ENCODE data around the gene ANKRD35.
"Not testable (repeated sequence)": the region's sequence is repeated elsewhere in the genome, so short reads cannot be mapped to it uniquely, and the experiment has no call there.

The ANKRD35 gene

DNA sequence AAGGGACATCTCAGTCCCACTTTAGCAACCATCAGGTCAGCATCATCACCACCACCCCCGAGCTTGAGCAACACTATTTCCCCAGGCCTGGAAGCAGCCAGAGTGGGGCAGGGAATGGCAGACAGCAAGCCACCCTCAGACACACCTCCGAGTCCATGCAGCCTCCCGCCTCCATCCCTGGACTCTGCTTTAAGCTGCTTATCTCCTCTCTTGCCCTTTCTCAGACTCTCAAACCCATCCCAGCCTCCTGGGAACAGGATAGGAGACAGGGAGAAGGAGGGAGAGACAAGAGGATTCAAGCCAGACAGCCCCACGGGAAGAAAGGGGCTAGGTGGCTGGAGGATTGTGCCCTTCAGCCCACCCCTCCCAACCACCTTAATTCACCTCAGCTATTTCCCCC is 28.5 kb downstream of the ANKRD35 start:
- DNase-seq, result no peak

DNA sequence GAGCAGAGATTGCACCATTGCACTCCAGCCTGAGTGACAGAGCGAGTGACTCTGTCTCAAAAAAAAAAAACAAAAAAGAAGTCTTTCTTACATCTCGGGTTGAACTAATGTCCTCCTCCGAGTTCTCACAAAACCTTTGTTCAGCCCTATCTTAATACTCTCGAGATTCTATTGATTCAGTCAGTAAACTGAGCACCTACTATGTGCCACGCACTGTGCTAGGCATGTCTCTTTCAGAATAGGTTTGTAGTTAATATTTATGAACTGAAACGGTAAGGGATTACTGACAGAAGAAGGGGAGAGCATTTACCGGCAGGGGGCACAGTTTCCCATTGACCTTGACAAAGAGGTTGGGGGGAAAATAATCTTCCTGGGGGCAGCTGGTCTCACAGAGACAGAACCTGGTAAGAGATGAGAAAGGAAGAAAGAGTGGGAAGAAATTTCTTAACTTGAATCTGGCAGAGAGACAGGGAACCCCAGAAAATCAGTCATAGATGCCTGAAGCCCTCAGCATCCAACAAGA is 30.2 kb downstream of the ANKRD35 start:
- no peak for DNase-seq

DNA sequence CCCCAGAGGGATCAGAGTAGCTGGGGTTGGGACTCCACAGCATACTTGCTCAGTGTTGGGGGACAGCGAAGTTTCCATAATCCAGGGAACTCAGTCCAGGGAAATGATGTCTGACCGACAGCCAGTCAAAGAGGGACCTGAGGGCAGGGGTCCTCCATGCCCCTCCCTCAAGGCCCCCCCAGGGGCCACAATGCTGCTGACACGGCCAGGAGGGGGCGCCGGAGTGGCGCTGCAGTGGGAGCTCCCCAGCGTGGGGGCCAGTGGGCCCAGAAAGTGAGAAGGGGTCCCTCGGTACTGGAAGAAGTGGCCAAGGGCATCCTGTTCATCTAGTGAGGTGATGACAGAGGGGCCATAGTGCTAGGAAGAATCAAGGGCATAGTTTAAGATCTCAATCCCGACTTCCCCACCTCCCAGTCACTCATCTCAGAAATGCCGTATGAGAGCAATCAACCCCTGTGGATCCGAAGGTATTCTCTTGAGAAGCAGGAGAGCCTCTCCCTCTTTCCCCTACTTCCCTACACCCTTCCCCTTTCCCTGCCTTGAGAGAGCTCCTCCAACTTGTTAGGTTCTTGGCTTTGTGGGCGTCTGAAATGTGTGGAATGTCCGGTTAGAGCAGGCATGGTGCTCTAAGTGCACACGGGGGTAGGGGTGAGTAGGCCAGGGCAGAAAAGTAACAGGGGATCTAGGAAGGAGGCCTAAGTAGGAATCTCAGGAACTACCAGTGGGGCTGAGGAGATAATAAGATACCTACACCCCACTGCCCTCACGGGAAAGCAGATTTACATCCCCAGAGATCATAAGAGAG is 36.1 kb downstream of the ANKRD35 start:
- DNase-seq, result no peak

DNA sequence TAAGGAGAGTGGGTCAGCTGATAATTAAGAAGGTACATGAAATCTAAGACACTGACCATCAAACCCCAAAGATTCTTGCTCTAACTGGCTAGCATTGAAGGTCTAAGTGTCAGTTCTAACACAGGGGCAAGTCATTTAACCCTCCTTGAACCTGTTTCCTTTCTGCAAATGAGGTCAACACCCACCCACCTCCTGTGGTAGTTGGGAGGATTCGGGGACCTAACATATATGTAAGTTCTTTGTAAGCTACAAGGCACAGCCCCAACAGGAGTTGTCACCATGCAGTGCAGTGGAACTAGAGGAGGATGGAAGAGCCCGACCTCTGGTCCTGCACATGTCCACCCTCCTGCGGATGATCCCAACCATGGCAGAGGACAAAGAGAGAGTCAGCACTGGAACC is 37.8 kb downstream of the ANKRD35 start:
- no peak for DNase-seq

DNA sequence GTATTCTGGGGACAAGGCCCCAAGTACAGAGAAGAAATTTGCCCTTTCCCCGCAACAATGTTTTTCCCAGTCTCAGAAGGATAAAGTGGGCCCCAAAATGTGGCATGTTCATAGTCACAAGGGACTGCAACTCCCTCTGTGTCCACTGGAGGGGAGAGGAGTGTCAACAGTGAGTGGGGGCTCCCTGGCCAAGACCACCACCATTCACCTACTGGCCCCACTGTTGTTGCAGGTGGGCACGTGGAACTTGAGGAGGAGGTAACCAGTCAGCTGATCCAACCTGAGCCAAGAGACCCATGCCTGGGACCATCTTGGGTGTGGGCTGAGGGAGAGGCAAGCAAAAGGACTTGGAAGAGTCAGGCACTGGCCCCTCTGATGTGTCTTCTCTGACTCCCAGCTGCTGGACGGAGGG is 39.5 kb downstream of the ANKRD35 start:
- DNase-seq, result no peak

DNA sequence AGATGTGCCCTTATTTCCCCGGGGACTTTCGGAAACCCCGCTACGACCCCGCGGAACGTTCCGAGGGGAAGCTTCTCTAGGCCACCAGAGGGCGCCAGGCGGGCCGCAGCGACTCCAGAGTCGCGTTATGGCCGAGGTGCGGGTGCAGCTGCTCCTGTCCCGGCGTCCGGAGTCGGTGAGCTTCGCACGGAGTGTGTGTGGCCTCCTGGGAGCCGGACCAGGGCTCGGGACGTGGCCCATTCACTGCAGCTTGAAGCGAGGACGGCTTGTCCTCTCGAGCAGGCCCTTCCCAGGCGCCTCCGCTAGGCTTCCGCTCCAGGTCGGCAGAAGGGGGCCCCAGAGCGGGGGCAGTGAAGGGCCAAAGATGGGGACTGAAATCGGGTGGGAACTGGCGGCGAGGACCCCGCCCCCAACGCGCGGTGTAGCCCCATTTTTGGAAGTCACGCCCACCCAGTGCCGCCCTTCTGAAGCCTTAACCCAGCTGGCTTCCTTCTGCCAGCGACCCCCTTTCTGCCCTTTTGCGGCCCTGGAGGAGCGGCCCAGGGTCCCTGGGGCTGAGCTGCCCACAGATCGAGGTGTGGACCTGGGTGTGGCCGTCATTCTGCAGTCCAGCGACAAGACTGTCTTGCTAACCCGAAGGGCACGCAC is 40.0 kb downstream of the ANKRD35 start, which contains the start of gene NUDT17:
NUDT17 (plus strand) TSS at position 117 of the 648 bp plus-strand sequence; CDS start at position 128, 11 bp downstream.
- DNase-seq, result peak; percentile 55

DNA sequence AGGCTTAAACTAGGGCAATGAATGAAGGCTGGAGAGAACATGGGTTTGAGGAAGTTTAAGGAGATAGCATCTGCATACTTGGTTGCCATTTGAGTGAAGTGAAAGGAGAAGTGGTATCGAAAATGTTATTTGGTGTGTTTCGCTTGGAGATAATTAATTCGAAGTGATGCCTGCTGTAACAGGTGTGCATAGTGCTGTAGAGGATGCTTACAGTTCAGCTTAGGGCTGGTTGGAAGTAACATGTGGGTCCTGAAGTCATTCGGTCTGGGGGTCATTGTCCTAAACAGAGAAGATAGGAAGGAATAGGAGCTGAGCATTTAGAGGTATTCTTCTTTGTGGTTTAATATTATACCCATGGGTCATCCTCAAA is 40.5 kb downstream of the ANKRD35 start:
- no peak for DNase-seq

DNA sequence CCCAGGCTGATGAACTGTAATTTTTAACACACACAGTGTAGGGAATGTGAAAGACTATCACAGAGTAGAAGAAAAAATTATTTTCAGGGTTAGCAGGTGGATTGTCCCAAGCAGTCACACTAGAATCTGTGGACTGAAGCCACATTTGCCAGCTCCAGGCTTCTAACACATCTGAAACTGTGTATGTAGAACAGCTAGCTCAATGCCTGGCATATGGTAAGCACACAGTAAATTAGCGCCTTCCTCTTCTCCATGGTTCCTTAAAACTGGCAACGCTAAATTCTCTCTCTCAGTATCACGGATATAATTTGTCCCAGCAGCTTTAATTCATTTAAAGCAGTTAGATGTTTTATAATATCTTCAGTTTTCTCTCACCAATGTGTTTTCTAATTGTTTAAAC is 42.6 kb downstream of the ANKRD35 start:
- no peak for DNase-seq

DNA sequence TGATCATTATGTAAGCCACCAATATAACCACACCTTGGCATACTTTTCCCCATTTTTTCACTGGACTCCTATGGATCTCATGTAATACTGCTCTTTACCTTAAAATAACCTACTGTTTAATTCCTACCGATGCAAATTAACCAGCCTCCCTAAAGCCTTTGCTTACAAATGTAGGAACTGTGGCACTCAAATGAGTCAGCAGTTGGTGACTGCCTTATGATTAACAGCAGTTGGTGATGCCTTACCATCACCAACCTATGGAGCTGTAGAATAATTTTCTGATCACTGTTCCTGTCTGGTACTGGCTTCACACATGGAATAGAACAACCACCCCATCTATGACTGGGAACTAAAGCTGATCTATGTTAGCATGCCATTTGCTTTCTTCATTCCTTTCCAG is 48.0 kb downstream of the ANKRD35 start:
- no peak for DNase-seq

DNA sequence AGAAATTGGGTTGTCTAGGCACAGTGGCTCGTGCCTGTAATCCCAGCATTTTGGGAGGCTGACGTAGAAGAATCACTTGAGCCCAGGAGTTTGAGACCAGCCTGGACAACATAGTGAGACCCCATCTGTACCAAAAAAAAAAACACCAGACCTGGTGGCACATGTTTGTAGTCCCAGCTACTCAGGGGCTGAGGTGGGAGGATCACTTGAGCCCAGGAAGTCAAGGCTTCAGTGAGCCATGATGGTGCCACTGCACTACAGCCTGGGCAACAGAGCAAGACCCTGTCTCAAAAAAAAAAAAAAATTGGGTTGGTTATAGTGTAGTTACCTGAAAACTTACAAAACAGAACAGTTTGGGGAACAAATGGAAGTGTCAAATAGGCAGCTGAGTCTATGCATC is 54.9 kb downstream of the ANKRD35 start:
- not testable (repeated sequence) for DNase-seq

DNA sequence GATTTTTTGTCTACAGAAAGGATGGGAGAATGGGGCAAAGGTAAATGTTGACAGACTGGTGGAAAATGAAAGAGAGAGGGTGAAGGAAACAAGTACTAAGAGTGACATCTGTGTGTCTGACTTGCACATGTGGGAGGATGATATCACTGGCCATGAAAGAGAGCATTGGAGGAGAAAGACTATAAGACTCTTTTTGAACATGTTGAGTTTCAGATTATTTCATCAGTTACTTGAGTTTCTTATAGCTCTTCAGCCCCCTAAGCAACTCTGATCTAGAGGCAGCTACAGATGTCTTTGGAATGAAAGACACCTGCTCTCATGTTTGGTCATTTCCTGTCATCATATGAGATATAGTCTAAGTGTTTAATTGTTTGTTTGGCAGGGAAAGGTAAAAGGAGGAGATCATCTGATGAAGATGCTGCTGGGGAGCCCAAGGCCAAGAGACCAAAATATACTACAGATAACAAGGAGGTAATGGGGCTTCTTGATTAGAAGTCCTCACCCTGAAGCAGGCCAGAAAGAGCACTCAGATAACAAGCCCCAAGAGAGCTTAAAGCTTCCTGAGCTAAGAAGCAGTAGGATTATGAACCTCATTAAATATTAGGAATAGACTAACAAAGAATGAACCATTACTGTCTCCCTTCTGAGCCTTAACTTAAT is 57.2 kb downstream of the ANKRD35 start:
- no peak for DNase-seq

DNA sequence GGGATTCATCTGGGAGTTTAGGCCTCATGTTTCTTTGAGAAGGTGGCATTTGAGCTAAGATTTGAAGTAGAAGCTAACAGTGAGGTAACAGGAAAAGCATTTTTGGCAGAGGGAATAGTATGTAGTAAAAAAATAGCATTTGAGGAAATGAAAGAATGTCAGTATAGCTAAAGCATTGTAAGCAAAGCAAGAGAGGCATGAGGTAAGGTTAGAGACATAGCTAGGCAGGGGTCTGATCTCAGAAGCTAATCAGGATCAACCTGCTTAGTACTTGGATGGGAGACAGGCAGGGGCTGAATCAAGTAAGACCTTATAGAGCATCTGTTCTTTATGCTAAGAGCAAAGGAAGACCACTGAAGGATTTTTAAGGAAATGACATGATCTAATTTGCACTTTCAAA is 57.7 kb downstream of the ANKRD35 start:
- DNase-seq, result no peak

DNA sequence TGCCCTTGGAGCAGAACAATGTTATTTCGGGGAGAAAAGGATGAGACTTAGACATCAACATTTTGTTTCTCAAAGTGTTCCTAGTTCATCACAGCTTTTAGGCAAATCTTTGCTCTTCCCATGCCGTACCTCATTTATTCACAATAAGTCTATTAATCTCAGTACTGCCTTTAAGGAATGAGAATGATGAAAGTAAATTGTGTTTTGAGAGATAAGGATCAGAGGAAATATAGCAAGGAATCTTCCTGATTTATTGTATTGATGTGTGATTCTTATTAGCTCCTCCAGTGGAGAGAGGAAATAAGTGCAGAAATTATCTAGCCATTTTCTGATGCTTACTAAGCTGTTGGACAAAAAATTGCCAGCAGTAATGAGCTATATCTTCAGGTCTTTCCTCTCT is 59.6 kb downstream of the ANKRD35 start:
- DNase-seq, result no peak

DNA sequence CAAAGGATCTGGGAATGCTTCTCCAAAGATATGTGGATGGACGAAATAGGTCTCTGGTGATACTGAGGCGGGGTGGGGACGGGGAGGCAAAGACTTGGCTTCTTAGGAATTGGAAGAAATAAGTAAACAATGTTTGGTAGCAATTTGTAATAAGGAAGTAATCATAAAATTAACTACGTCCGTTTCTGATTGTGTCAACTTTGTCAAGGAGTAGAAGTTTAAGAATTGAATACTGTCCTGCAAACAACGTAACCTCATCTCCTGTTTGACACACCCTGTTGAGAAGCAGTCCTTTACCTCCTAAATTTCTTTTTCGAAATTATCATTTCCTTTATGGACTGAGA is 61.2 kb downstream of the ANKRD35 start:
- no peak for DNase-seq

DNA sequence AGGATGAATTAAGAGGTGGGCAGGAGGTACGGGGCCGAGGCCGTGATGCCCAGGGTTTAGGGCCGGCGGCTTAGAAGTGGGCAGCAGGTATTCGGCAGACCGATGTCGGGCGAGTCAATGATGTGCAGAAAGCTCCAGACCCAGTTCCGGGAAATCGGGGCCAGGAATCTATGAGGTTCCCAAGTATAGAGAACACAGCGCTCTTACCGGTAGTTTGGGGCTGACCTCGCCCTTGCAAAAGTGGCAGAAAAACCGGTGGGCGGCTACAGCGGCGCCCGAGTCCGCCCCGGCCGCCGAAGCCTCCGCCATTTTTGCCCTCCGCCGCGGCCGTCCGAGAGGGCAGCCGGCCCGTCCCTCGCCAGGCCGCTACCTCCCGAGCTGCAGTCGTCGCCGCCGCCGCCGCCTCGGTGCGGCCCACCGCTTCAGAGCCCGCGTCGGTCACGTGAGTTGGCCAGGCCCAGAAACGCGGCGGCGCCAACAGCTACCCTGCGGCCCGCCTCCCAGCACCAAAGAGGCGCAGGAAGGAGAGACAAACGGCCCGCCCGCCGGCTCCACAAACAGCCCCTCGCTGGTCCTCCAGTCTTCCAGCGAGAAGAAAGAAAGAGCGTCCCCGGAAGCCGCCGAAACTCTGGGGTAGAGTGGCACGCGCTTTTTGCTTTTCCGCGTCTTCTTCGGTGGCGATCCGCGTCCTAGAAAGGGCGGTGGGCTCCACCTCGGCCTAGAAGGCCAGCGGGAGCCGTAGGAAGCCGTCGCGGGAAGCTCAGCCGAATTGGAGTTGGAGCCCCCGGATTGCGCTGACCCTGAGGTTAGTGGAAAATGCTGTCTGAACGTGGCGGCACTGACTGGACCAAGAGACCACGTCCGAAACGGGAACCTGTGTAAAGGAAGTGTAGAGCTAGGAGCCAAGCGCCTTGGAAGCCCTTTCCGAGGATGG is 61.8 kb downstream of the ANKRD35 start, which contains the start of the genes POLR3C and RNF115:
POLR3C (plus strand) TSS at position 636 of the 934 bp plus-strand sequence. CDS start 1,577 bp downstream, outside the sequence.
RNF115 (minus strand) TSS at position 531 of the 934 bp plus-strand sequence; CDS start at position 309, 222 bp downstream.
- DNase-seq, result peak; percentile 73

DNA sequence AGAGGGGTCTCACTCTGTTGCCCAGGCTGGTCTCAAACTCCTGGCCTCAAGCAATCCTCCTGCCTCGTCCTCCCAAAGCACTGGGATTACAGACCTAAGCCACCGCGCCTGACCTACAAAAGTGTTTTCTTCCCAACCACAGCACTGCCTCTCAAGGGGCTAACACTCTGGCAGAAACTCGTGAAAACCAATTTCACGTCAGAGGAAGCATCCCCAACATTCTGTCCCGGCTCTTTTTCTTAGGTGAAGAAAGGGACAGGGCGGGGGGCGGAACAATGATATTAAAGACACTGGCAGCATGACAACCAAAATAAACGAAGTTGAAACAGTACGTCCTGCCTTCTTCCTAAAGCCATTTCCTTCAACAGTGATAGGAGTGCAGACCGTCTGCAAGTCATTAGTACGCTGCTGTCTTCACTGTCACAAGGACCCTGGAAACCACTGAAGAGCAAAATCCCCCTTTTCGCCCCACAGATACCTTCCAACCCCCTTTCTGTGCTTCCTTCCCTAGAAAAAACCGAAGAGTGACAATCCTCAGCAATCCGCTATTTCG is 62.8 kb downstream of the ANKRD35 start:
- DNase-seq, result not testable (repeated sequence)

DNA sequence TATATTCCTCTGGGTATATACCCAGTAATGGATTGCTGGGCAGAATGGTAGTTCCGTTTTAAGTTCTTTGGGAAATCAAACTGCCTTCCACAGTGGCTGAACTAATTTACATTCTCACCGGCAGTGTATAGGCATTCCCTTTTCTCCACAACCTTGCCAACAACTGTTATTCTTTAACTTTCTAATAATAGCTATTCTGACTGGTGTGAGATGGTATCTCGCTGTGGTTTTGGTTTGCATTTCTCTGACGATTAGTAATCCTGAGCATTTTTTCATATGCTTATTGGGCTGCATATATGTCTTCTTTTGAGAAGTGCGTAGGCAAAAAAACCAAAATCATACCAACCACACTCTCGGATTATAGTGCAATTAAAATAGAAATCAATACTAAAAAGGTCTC is 67.6 kb downstream of the ANKRD35 start:
- peak; percentile 0 for DNase-seq
